ENCODE measurements around the gene C1orf56. TPM values are rescaled to one million over a fixed set of nuclear protein-coding genes. Genes with fewer than 3 reads are reported as not detected.

C1orf56 gene
- total RNA-seq, 2 experiments from 2014 or later = 0.58 to 1.2 TPM

- Mint-ChIP-seq H3K4me3 (no peak within 1 kb of the TSS), H3K27me3 (no peaks in the 10 kb centered on the region), H3K36me3 (ENCODE audit: low read depth) (peaks cover 25% of the 10 kb centered on the region), H3K9me3 (no peaks in the 10 kb centered on the region), H3K27ac (peak within 1 kb of the TSS; percentile 52), H3K4me1 (ENCODE audit: low read depth) (peaks cover 9% of the 10 kb centered on the region)
- Histone ChIP-seq H3K36me3 (ENCODE audit: insufficient read depth, low read length) (peaks cover 28% of the 10 kb centered on the region), H3K27me3 (ENCODE audit: control insufficient read depth in 1 of 2, insufficient read depth in 2 of 2, low read length in 2 of 2) (no peaks in the 10 kb centered on the region), H3K4me1 (ENCODE audit: insufficient read depth, low read length) (no peaks in the 10 kb centered on the region), H3K27ac (ENCODE audit: low read depth in 1 of 2, low read length in 2 of 2) (no peak within 1 kb of the TSS), H3K9me3 (ENCODE audit: control insufficient read depth in 1 of 2, insufficient read depth in 1 of 2, low read length in 2 of 2) (no peaks in the 10 kb centered on the region), H3K4me3 (ENCODE audit: low read length) (no peak within 1 kb of the TSS)
- TF ChIP-seq CTCF (IDR thresholded peaks at IDR 0.05) = no peak
- intact Hi-C loops (cut with DNase I, micrococcal nuclease) = no loop called here
- CTCF ChIA-PET = interaction anchor here (2.8 kb wide), 1 partner anchor 12 kb away, joined by 10 read pairs; no protein-coding TSS in a partner anchor
- POLR2A ChIA-PET = interaction anchor here (2.0 to 3.4 kb wide), 2 partner anchors 11 to 14 kb away, joined by 6 to 13 read pairs; partner anchors contain the start of gene C1orf56
- no peak for DNase-seq
- ATAC-seq (ENCODE audit: poor library complexity) = no peak
These were observed 11.2 kb upstream of the C1orf56 start, which contains the start of gene BNIPL for GRCh38 chr1:151036356-151036755. Gene BNIPL (plus strand): TSS chr1:151036586. CDS start chr1:151036726, 140 bp downstream.

GRCh38 chr1:151037032-151037431, 10.5 kb upstream of the C1orf56 start:
- no peak for TF ChIP-seq CTCF (IDR thresholded peaks at IDR 0.05)
- CTCF ChIA-PET = interaction anchor here (2.8 kb wide), 1 partner anchor 12 kb away, joined by 10 read pairs; no protein-coding TSS in a partner anchor

GRCh38 chr1:151039521-151039920, 8.0 kb upstream of the C1orf56 start:
- Histone ChIP-seq H3K9me3 (ENCODE audit: control insufficient read depth in 1 of 2, insufficient read depth in 1 of 2, low read length in 2 of 2) (no peaks in the 10 kb centered on the region), H3K27me3 (ENCODE audit: control insufficient read depth in 1 of 2, insufficient read depth in 2 of 2, low read length in 2 of 2) (no peaks in the 10 kb centered on the region), H3K4me1 (ENCODE audit: insufficient read depth, low read length) (peaks cover 9% of the 10 kb centered on the region), H3K36me3 (ENCODE audit: insufficient read depth, low read length) (peaks cover 8% of the 10 kb centered on the region), H3K4me3 (ENCODE audit: low read length) (no peak overlapping the region), H3K27ac (ENCODE audit: low read depth in 1 of 2, low read length in 2 of 2) (no peak overlapping the region)
- Mint-ChIP-seq H3K9me3 (no peaks in the 10 kb centered on the region), H3K4me1 (ENCODE audit: low read depth) (peaks cover 22% of the 10 kb centered on the region), H3K27ac (no peak overlapping the region), H3K4me3 (no peak overlapping the region), H3K27me3 (no peaks in the 10 kb centered on the region), H3K36me3 (ENCODE audit: low read depth) (peaks cover 9% of the 10 kb centered on the region)
- ChIA-PET CTCF (interaction anchor here (0.9 to 1.0 kb wide), 2 partner anchors 15 to 20 kb away, joined by 3 read pairs; partner anchors contain the start of gene CDC42SE1), POLR2A (interaction anchor here (1.6 to 3.4 kb wide), 2 partner anchors 9 to 11 kb away, joined by 7 to 13 read pairs; partner anchors contain the start of gene C1orf56)
- ATAC-seq (ENCODE audit: poor library complexity) (no peak), DNase-seq (no peak)
- intact Hi-C loops (cut with DNase I, micrococcal nuclease) = no loop called here
- TF ChIP-seq CTCF (IDR thresholded peaks at IDR 0.05) = no peak

More at GRCh38 chr1:151037032-151037431, 10.5 kb upstream of the C1orf56 start:
- Mint-ChIP-seq H3K27ac (peak overlapping the region; percentile 28), H3K27me3 (no peaks in the 10 kb centered on the region), H3K4me1 (ENCODE audit: low read depth) (peaks cover 9% of the 10 kb centered on the region), H3K36me3 (ENCODE audit: low read depth) (peaks cover 21% of the 10 kb centered on the region), H3K4me3 (no peak overlapping the region), H3K9me3 (no peaks in the 10 kb centered on the region)
- ATAC-seq (ENCODE audit: poor library complexity) = no peak
- POLR2A ChIA-PET = interaction anchor here (2.0 to 3.4 kb wide), 2 partner anchors 11 to 13 kb away, joined by 6 to 13 read pairs; partner anchors contain the start of gene C1orf56
- intact Hi-C loops (cut with DNase I, micrococcal nuclease) = no loop called here
- Histone ChIP-seq H3K4me3 (ENCODE audit: low read length) (no peak overlapping the region), H3K36me3 (ENCODE audit: insufficient read depth, low read length) (peaks cover 23% of the 10 kb centered on the region), H3K27ac (ENCODE audit: low read depth in 1 of 2, low read length in 2 of 2) (no peak overlapping the region), H3K4me1 (ENCODE audit: insufficient read depth, low read length) (no peaks in the 10 kb centered on the region), H3K9me3 (ENCODE audit: control insufficient read depth in 1 of 2, insufficient read depth in 1 of 2, low read length in 2 of 2) (no peaks in the 10 kb centered on the region), H3K27me3 (ENCODE audit: control insufficient read depth in 1 of 2, insufficient read depth in 2 of 2, low read length in 2 of 2) (no peaks in the 10 kb centered on the region)
- no peak for DNase-seq

Measured in CD4-positive, alpha-beta T cell (primary cell).